BLaER1 treated with 17β-estradiol and CSF1 and Interleukin-3, amounts not matched to agents 10 nM and 100 nM (cell line): ENCODE results near the gene SH3TC1.

Experiments used
- H3K27ac ChIP-seq, 11 experiments: shearing (Covaris generic); formaldehyde crosslinking; 2 replicates each; pipeline ENCODE4 v1.8.1; 2022
- H3K27me3 ChIP-seq, 11 experiments: shearing (Covaris generic); formaldehyde crosslinking; 2 replicates each; pipeline ENCODE4 v1.8.1; 2022
- H3K36me3 ChIP-seq, 11 experiments: shearing (Covaris generic); formaldehyde crosslinking; 2 replicates each; pipeline ENCODE4 v1.8.1; 2022
- H3K4me1 ChIP-seq, 10 experiments: shearing (Covaris generic); formaldehyde crosslinking; 2 replicates each; pipeline ENCODE4 v1.8.1; 2022
- H3K4me2 ChIP-seq, 11 experiments: shearing (Covaris generic); formaldehyde crosslinking; 2 replicates each; pipeline ENCODE4 v1.8.1; 2022
- H3K4me3 ChIP-seq, 10 experiments: shearing (Covaris generic); formaldehyde crosslinking; 2 replicates each; pipeline ENCODE4 v1.8.1; 2022
- H3K9ac ChIP-seq, 11 experiments: shearing (Covaris generic); formaldehyde crosslinking; 2 replicates each; pipeline ENCODE4 v1.8.1; 2022
- H3K9me3 ChIP-seq, 11 experiments: shearing (Covaris generic); formaldehyde crosslinking; replicated peaks in 1 of 11; 2 replicates each; pipeline ENCODE4 v1.8.1; 2022
- H4K20me1 ChIP-seq, 11 experiments: shearing (Covaris generic); formaldehyde crosslinking; 2 replicates each; pipeline ENCODE4 v1.8.1; 2022
- Cebpa-rat ChIP-seq, 11 experiments: shearing (Covaris generic); IDR thresholded peaks; 2 replicates each; pipeline ENCODE4 v1.8.1; 2022

SH3TC1 gene

GRCh38 chr4:8263397-8263796, 64.3 kb downstream of the SH3TC1 start:
- H3K9me3 ChIP-seq = no peaks in the 10 kb centered on the region
- no peak for TF ChIP-seq Cebpa-rat (IDR thresholded peaks at IDR 0.05)
- H3K4me3 ChIP-seq = no peak overlapping the region
- peaks cover 0 to 8% (median 0%) of the 10 kb centered on the region in 11 experiments; a peak in 3 of 22 replicates for H3K27me3 ChIP-seq
- H3K27ac ChIP-seq = no peak overlapping the region
- peak overlapping the region in 9 of 11 experiments; percentile 26 to 92 (median 86); a peak in 17 of 22 replicates for H3K4me2 ChIP-seq
- H3K36me3 ChIP-seq = no peaks in the 10 kb centered on the region
- H3K4me1 ChIP-seq = peaks cover 43 to 99% (median 94%) of the 10 kb centered on the region in 10 experiments
- H4K20me1 ChIP-seq = peaks cover 0 to 7% (median 0%) of the 10 kb centered on the region in 11 experiments; a peak in 2 of 22 replicates
- H3K9ac ChIP-seq = no peak overlapping the region

DNA sequence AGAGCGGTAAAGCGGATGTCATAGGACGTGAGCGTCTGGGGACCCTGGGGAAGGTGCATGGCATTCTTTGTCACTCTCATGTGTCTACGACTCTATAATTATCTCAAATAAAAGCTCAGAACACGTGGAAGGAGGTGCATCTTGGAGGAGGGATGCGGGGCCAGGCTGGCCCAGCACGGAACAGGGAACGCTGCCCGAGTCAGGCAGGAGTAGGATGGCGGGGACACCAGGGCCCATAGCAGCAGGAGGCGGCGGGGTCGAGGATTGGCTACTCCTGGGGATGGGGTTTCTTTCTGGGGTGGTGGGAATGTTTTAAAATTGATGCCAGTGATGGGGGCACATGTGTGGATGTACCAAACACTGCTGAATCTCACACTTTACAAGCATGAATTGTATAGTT, 65.0 kb downstream of the SH3TC1 start:
- Histone ChIP-seq H3K27me3 (peaks cover 0 to 10% (median 0%) of the 10 kb centered on the region in 11 experiments; a peak in 3 of 22 replicates), H3K9me3 (no peaks in the 10 kb centered on the region), H3K4me1 (peaks cover 41 to 99% (median 95%) of the 10 kb centered on the region in 10 experiments), H3K4me3 (no peak overlapping the region), H3K4me2 (peak overlapping the region in 8 of 11 experiments; percentile 2 to 92 (median 84); a peak in 11 of 22 replicates), H3K27ac (no peak overlapping the region), H4K20me1 (peaks cover 0 to 7% (median 0%) of the 10 kb centered on the region in 11 experiments; a peak in 2 of 22 replicates), H3K36me3 (no peaks in the 10 kb centered on the region), H3K9ac (no peak overlapping the region)
- no peak for TF ChIP-seq Cebpa-rat (IDR thresholded peaks at IDR 0.05)

DNA sequence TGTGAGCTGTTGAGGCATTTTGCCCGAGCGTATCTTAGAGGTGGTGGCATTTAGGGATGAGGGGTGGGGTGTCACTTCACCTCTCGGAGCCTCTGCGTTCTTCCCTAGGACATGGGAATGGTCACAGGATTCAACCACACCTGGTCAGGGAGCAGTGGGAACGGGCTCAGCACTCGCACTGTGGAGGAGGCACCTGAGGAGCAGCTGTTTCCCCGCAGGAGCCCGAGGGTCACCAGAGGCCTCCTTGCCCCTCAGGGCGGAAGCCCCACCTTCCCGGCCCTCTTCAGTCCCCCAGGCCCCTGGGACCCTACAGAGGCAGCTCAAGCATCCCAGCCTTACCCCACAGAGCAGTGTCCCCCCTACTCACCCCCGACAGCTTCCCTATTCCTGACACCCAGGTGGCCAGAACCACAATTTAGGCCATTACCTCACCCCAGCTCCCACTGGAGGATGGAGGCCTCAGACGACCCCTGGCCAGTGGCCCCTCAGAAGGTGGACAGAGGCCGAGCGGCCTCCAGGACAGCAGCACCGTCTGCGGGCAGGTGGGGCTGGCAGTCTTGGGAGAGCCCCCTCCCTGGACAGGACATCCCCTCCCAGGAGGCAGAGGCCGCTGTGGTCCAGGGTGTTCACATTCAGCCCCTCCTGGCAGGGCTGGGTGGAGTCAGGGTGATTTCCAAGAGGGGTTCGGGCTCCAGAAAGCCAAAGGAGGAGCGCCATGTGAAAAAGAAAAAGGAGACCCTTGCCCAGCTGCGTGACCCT, 66.3 kb downstream of the SH3TC1 start:
- H3K27ac ChIP-seq = no peak overlapping the region
- TF ChIP-seq Cebpa-rat (IDR thresholded peaks at IDR 0.05) = no peak
- no peak overlapping the region; a peak in 2 of 22 replicates for H3K9ac ChIP-seq
- no peaks in the 10 kb centered on the region for H3K9me3 ChIP-seq
- no peak overlapping the region for H3K4me3 ChIP-seq
- peaks cover 44 to 97% (median 91%) of the 10 kb centered on the region in 10 experiments for H3K4me1 ChIP-seq
- no peaks in the 10 kb centered on the region for H3K36me3 ChIP-seq
- peak overlapping the region in 9 of 11 experiments; percentile 21 to 100 (median 71); a peak in 17 of 22 replicates for H3K4me2 ChIP-seq
- H4K20me1 ChIP-seq = peaks cover 0 to 7% (median 0%) of the 10 kb centered on the region in 11 experiments; a peak in 3 of 22 replicates
- peaks cover 0 to 23% (median 0%) of the 10 kb centered on the region in 11 experiments; a peak in 11 of 22 replicates for H3K27me3 ChIP-seq

GRCh38 chr4:8266088-8266487, 67.0 kb downstream of the SH3TC1 start:
- H3K27ac ChIP-seq = no peak overlapping the region
- no peaks in the 10 kb centered on the region for H3K36me3 ChIP-seq
- no peaks in the 10 kb centered on the region for H3K9me3 ChIP-seq
- H4K20me1 ChIP-seq = peaks cover 0 to 14% (median 4%) of the 10 kb centered on the region in 11 experiments; a peak in 8 of 22 replicates
- H3K4me3 ChIP-seq = no peak overlapping the region
- no peak for TF ChIP-seq Cebpa-rat (IDR thresholded peaks at IDR 0.05)
- peaks cover 44 to 97% (median 88%) of the 10 kb centered on the region in 10 experiments for H3K4me1 ChIP-seq
- no peak overlapping the region for H3K9ac ChIP-seq
- H3K27me3 ChIP-seq = peaks cover 0 to 30% (median 0%) of the 10 kb centered on the region in 11 experiments; a peak in 11 of 22 replicates
- peak overlapping the region in 7 of 11 experiments; percentile 62 to 100 (median 76); a peak in 12 of 22 replicates for H3K4me2 ChIP-seq

GRCh38 chr4:8266508-8266907, 67.4 kb downstream of the SH3TC1 start:
- H3K9me3 ChIP-seq = no peaks in the 10 kb centered on the region
- H3K9ac ChIP-seq = no peak overlapping the region
- H4K20me1 ChIP-seq = peaks cover 0 to 18% (median 9%) of the 10 kb centered on the region in 11 experiments; a peak in 8 of 22 replicates
- H3K4me1 ChIP-seq = peaks cover 44 to 97% (median 88%) of the 10 kb centered on the region in 10 experiments
- H3K27me3 ChIP-seq = peaks cover 0 to 30% (median 0%) of the 10 kb centered on the region in 11 experiments; a peak in 11 of 22 replicates
- no peak for TF ChIP-seq Cebpa-rat (IDR thresholded peaks at IDR 0.05)
- H3K4me2 ChIP-seq = peak overlapping the region in 6 of 11 experiments; percentile 8 to 100 (median 99); a peak in 8 of 22 replicates
- H3K36me3 ChIP-seq = no peaks in the 10 kb centered on the region
- H3K27ac ChIP-seq = no peak overlapping the region
- H3K4me3 ChIP-seq = no peak overlapping the region

- no peak for TF ChIP-seq Cebpa-rat (IDR thresholded peaks at IDR 0.05)
- H3K27ac ChIP-seq = no peak overlapping the region
- no peak overlapping the region for H3K4me3 ChIP-seq
- H3K4me1 ChIP-seq = peaks cover 44 to 97% (median 88%) of the 10 kb centered on the region in 10 experiments
- 0 out of 22 replicates have a peak, but pooled peaks cover 0 to under 1% (median 0%) of the 10 kb centered on the region in 11 experiments for H3K36me3 ChIP-seq
- H3K9ac ChIP-seq = 0 out of 22 replicates have a peak overlapping the region, but pooled peaks of 1 of the 11 experiments have one; percentile 15
- H3K4me2 ChIP-seq = peak overlapping the region; percentile 15 to 100 (median 99); a peak in 15 of 22 replicates
- H3K9me3 ChIP-seq = no peaks in the 10 kb centered on the region
- H4K20me1 ChIP-seq = peaks cover 0 to 24% (median 14%) of the 10 kb centered on the region in 11 experiments; a peak in 12 of 22 replicates
- peaks cover 0 to 30% (median 0%) of the 10 kb centered on the region in 11 experiments; a peak in 11 of 22 replicates for H3K27me3 ChIP-seq
These were observed 68.0 kb downstream of the SH3TC1 start for GRCh38 chr4:8267077-8267476.

GRCh38 chr4:8268211-8268610, 69.1 kb downstream of the SH3TC1 start:
- no peak for TF ChIP-seq Cebpa-rat (IDR thresholded peaks at IDR 0.05)
- peaks cover 0 to 30% (median 0%) of the 10 kb centered on the region in 11 experiments; a peak in 11 of 22 replicates for H3K27me3 ChIP-seq
- peaks cover 0 to 35% (median 17%) of the 10 kb centered on the region in 11 experiments; a peak in 13 of 22 replicates for H4K20me1 ChIP-seq
- H3K27ac ChIP-seq = no peak overlapping the region
- H3K36me3 ChIP-seq = peaks cover 0 to 8% (median 0%) of the 10 kb centered on the region in 11 experiments; a peak in 2 of 22 replicates
- H3K4me2 ChIP-seq = peak overlapping the region in 9 of 11 experiments; percentile 97 to 100 (median 99); a peak in 17 of 22 replicates
- H3K4me3 ChIP-seq = no peak overlapping the region; a peak in 1 of 20 replicates
- H3K9ac ChIP-seq = peak overlapping the region in 2 of 11 experiments; percentile 20 to 33; a peak in 1 of 22 replicates
- no peaks in the 10 kb centered on the region for H3K9me3 ChIP-seq
- H3K4me1 ChIP-seq = peaks cover 46 to 99% (median 88%) of the 10 kb centered on the region in 10 experiments

DNA sequence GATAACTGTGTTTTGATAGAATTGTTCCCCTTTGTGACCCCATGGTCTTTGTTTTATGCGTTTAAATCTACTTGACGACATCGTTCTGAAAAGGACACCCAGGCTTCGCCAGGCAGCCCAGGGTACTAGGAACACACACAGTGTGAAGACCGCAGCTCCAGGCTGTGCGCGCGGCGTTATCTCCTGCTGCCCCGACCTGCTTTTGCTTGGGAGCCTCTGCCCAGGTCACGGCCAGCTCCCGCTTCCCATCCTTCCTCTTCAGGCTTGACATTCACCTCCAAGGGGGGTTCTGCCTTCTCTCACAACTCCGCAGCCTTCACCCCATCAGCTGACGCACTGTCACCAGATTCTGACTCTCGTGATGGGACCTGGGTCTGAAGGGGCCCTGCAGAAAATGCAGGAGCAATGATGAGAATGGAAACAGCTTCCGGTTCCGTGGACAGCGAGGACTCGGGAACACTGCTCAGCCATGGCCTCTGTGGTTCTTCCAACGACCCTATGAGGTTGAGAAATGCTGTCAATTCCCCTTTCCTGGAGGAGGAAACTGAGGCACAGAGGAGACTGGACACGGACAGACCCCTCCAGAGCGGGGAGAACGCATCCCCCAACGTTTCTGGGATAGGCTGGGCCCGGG, 69.9 kb downstream of the SH3TC1 start:
- Histone ChIP-seq H3K27me3 (peaks cover 0 to 32% (median 0%) of the 10 kb centered on the region in 11 experiments; a peak in 11 of 22 replicates), H3K27ac (peak overlapping the region in 9 of 11 experiments; percentile 57 to 86 (median 79); a peak in 19 of 22 replicates), H3K36me3 (peaks cover 0 to 8% (median 0%) of the 10 kb centered on the region in 11 experiments; a peak in 2 of 22 replicates), H3K9ac (peak overlapping the region; percentile 67 to 90 (median 81); a peak in 21 of 22 replicates), H4K20me1 (peaks cover 0 to 43% (median 17%) of the 10 kb centered on the region in 11 experiments; a peak in 14 of 22 replicates), H3K4me2 (peak overlapping the region; percentile 97 to 100 (median 99)), H3K9me3 (no peaks in the 10 kb centered on the region), H3K4me1 (peaks cover 53 to 99% (median 88%) of the 10 kb centered on the region in 10 experiments), H3K4me3 (peak overlapping the region; percentile 55 to 89 (median 75))
- TF ChIP-seq Cebpa-rat (IDR thresholded peaks at IDR 0.05) = no peak
